SK-N-SH (cell line): ENCODE data around the gene OTOP2. TPM values are rescaled to one million over a fixed set of nuclear protein-coding genes. Genes with fewer than 3 reads are reported as not detected.

Experiments
- CTCF ChIA-PET: fragments of 300-600, 350-600 bp; formaldehyde crosslinking; extraction: SDS; loops from one replicate; lab custom pipeline; 2021; lab: Yijun Ruan, JAX
- POLR2A ChIA-PET: fragments of 350-600 bp; sonication (Branson Sonifier 250); formaldehyde crosslinking; extraction: SDS; loops from one replicate; lab custom pipeline; 2020; ENCODE audit warnings: antibody characterized with exemption, inconsistent platforms; lab: Yijun Ruan, JAX
- DNase-seq: peaks from one replicate; pipeline ENCODE4 v3.0.0; 2012
- H2AFZ ChIP-seq: fragments of 200-600 bp; sonication (generic); 2 replicates; pipeline ENCODE4 v1.8.1; 2016; ENCODE audit warnings: antibody characterized with exemption, mild to moderate bottlenecking, low read depth
- H3F3A ChIP-seq: fragments of 200-600 bp; sonication (generic); replicated peaks from 2 replicates; pipeline ENCODE3; 2016; ENCODE audit warnings: antibody characterized with exemption, mild to moderate bottlenecking; ENCODE audit not compliant: insufficient read depth
- H3K27ac ChIP-seq, 2 experiments: fragments of 200-500 bp in 1 of 2; fragments of 200-600 bp in 1 of 2; sonication (Bioruptor generic) in 1 of 2; sonication (generic), shearing (Covaris generic) in 1 of 2; 2 replicates each; pipeline versions ENCODE4 v1.5.1 to v1.6.1; 2014 to 2016; ENCODE audit warnings: low read depth in 2 of 2, inconsistent platforms in 1 of 2, low read length in 1 of 2, mild to moderate bottlenecking in 1 of 2, mixed read lengths in 1 of 2
- H3K27me3 ChIP-seq: fragments of 200-600 bp; sonication (generic), shearing (Covaris generic); 2 replicates; pipeline ENCODE4 v1.6.1; 2016; ENCODE audit warnings: mixed run types; ENCODE audit not compliant: insufficient read depth
- H3K36me3 ChIP-seq, 2 experiments: fragments of 200-500 bp in 1 of 2; fragments of 200-600 bp in 1 of 2; sonication (Bioruptor generic) in 1 of 2; sonication (generic) in 1 of 2; replicated peaks in 1 of 2; 2 replicates each; pipeline versions ENCODE3 to v1.5.1; 2014 to 2016; ENCODE audit warnings: low read length in 1 of 2, mild to moderate bottlenecking in 1 of 2; ENCODE audit not compliant: insufficient read depth in 2 of 2, control insufficient read depth in 1 of 2
- H3K4me1 ChIP-seq, 2 experiments: fragments of 200-500 bp in 1 of 2; fragments of 200-600 bp in 1 of 2; sonication (Bioruptor generic) in 1 of 2; sonication (generic), shearing (Covaris generic) in 1 of 2; 2 replicates each; pipeline versions ENCODE4 v1.5.1 to v1.6.1; 2014 to 2016; ENCODE audit warnings: low read depth in 1 of 2, low read length in 1 of 2, mixed run types in 1 of 2; ENCODE audit not compliant: insufficient read depth in 2 of 2, control insufficient read depth in 1 of 2
- H3K4me2 ChIP-seq: fragments of 200-600 bp; sonication (generic), shearing (Covaris generic); 2 replicates; pipeline ENCODE4 v1.6.1; 2017; ENCODE audit warnings: mixed run types
- H3K4me3 ChIP-seq, 2 experiments: fragments of 200-500 bp in 1 of 2; fragments of 200-600 bp in 1 of 2; sonication (Bioruptor generic) in 1 of 2; sonication (generic), shearing (Covaris generic) in 1 of 2; 2 replicates each; pipeline versions ENCODE4 v1.5.1 to v1.8.1; 2014 to 2016; ENCODE audit warnings: low read depth in 2 of 2, inconsistent platforms in 1 of 2, low read length in 1 of 2, mild to moderate bottlenecking in 1 of 2, mixed read lengths in 1 of 2, moderate library complexity in 1 of 2
- H3K79me2 ChIP-seq: fragments of 200-600 bp; sonication (generic); 2 replicates; pipeline ENCODE4 v1.8.1; 2017; ENCODE audit warnings: mild to moderate bottlenecking; ENCODE audit not compliant: insufficient read depth
- H3K9ac ChIP-seq: fragments of 200-600 bp; sonication (generic); 2 replicates; pipeline ENCODE4 v1.6.1; 2017; ENCODE audit warnings: mixed run types
- H3K9me2 ChIP-seq: fragments of 200-600 bp; sonication (generic); 2 replicates; pipeline ENCODE4 v1.6.1; 2017; ENCODE audit warnings: mixed run types
- H3K9me3 ChIP-seq: fragments of 200-600 bp; sonication (generic); 2 replicates; pipeline ENCODE4 v1.6.1; 2017; ENCODE audit warnings: mixed run types, mild to moderate bottlenecking, moderate library complexity
- H4K20me1 ChIP-seq: fragments of 200-600 bp; sonication (generic); 2 replicates; pipeline ENCODE4 v1.6.1; 2017; ENCODE audit warnings: mild to moderate bottlenecking, mixed run types; ENCODE audit not compliant: insufficient read depth
- CTCF ChIP-seq: fragments of 200-600 bp; sonication (generic); IDR thresholded peaks from 2 replicates; pipeline ENCODE4 v1.6.1; 2017; ENCODE audit warnings: antibody characterized with exemption, mild to moderate bottlenecking, moderate library complexity
- IRF3 ChIP-seq: fragments of 150-350 bp; IDR thresholded peaks from 2 replicates; pipeline ENCODE4 v1.6.1; 2016; ENCODE audit warnings: mild to moderate bottlenecking, low read depth, low read length
- NRF1 ChIP-seq: IDR thresholded peaks from 2 replicates; pipeline ENCODE4 v1.6.1; 2012; ENCODE audit warnings: low read depth, mild to moderate bottlenecking, low read length
- PBX3 ChIP-seq: IDR thresholded peaks from 2 replicates; pipeline ENCODE4; 2012
- RFX5 ChIP-seq: IDR thresholded peaks from 2 replicates; pipeline ENCODE4 v1.6.1; 2012; ENCODE audit warnings: mild to moderate bottlenecking, improper control_type of control experiment, low read length
- RXRA ChIP-seq: IDR thresholded peaks from 2 replicates; pipeline ENCODE4 v1.4.0; 2012; ENCODE audit warnings: low read depth, mild to moderate bottlenecking, borderline replicate concordance
- WGBS: methylation state at CpG from one replicate; pipeline ENCODE4 v1.1.6; 2017; ENCODE audit warnings: low lambda C conversion rate; 5-methylcytosine and 5-hydroxymethylcytosine counted together
- polyA plus RNA-seq, 3 experiments: library from polyadenylated mRNA; depleted of rRNA; stranded (reverse); fragments of >200 nt; gene quantifications; 2 replicates each; pipeline ENCODE4 v1.2.3, GENCODE V29; 2012

OTOP2 gene
- polyA plus RNA-seq, 1 of the 3 experiments (the other 2 are of a cell fraction) = not detected

GRCh38 chr17:74962622-74963394, 38.7 kb downstream of the OTOP2 start:
- no peak overlapping the region for H3K4me3 ChIP-seq
- no peaks in the 10 kb centered on the region for H3F3A ChIP-seq
- TF ChIP-seq IRF3 (no peak), RFX5 (no peak), PBX3 (no peak), NRF1 (no peak)
- TF ChIP-seq, all 33 proteins: peak for 0
- Histone ChIP-seq H3K9me3 (no peaks in the 10 kb centered on the region), H4K20me1 (no peaks in the 10 kb centered on the region), H3K79me2 (no peaks in the 10 kb centered on the region), H3K9me2 (no peaks in the 10 kb centered on the region), H3K9ac (no peak overlapping the region), H3K4me1 (no peaks in the 10 kb centered on the region; a peak in 1 of 4 replicates), H3K4me2 (no peak overlapping the region), H3K27me3 (no peaks in the 10 kb centered on the region), H3K27ac (no peak overlapping the region), H2AFZ (no peak overlapping the region), H3K36me3 (no peaks in the 10 kb centered on the region)
- POLR2A ChIA-PET = interaction anchor here (1.0 to 4.9 kb wide), 7 partner anchors 9 to 98 kb away, joined by 3 to 49 read pairs (median 5); partner anchors contain the start of genes FDXR, HID1 and MRPL58
- no peak for DNase-seq
- CTCF ChIA-PET = interaction anchor here (0.6 to 11.0 kb wide), 27 partner anchors 10 to 239 kb away, joined by 3 to 295 read pairs (median 14); partner anchors contain the start of genes ARMC7, ATP5PD, CDR2L and HID1
- 40% methylated on average over 4 of the region's 18 CpGs for WGBS

- CTCF ChIA-PET = interaction anchor here (0.9 to 11.0 kb wide), 8 partner anchors 9 to 151 kb away, joined by 3 to 295 read pairs (median 8); partner anchors contain the start of genes CDR2L, HID1 and MRPL58
- no peaks in the 10 kb centered on the region for H3F3A ChIP-seq
These were observed 39.6 kb downstream of the OTOP2 start for GRCh38 chr17:74963656-74964055.

More at GRCh38 chr17:74963656-74964055, 39.6 kb downstream of the OTOP2 start:
- Histone ChIP-seq H3K9ac (no peak overlapping the region), H3K79me2 (no peaks in the 10 kb centered on the region), H3K4me1 (no peaks in the 10 kb centered on the region; a peak in 1 of 4 replicates), H3K9me2 (no peaks in the 10 kb centered on the region), H3K4me3 (no peak overlapping the region), H3K27me3 (no peaks in the 10 kb centered on the region), H2AFZ (no peak overlapping the region), H3K36me3 (no peaks in the 10 kb centered on the region), H3K27ac (no peak overlapping the region), H3K4me2 (no peak overlapping the region), H4K20me1 (no peaks in the 10 kb centered on the region), H3K9me3 (no peaks in the 10 kb centered on the region)
- DNase-seq = no peak
- TF ChIP-seq CTCF (peak; percentile 25; the same call in 1 of the 2 replicates), RXRA (no peak)
- 57% methylated on average over 11 of the region's 12 CpGs for WGBS
- POLR2A ChIA-PET = interaction anchor here (1.3 to 4.9 kb wide), 3 partner anchors 14 to 91 kb away, joined by 3 to 49 read pairs (median 3); partner anchors contain the start of genes FDXR and MRPL58
